Stimulated activated naive CD4-positive, alpha-beta T cell (primary cell): ENCODE data around the gene MIR17HG.
A peak's percentile ranks its signal among the peaks of the same experiment; 100 is the strongest.
"Not testable (repeated sequence)": the region's sequence is repeated elsewhere in the genome, so short reads cannot be mapped to it uniquely, and the experiment has no call there.

Experiments
- DNase-seq, 6 experiments: peaks; one replicate each; lab custom pipeline; 2025; lab: John Stamatoyannopoulos, UW

The MIR17HG gene

DNA sequence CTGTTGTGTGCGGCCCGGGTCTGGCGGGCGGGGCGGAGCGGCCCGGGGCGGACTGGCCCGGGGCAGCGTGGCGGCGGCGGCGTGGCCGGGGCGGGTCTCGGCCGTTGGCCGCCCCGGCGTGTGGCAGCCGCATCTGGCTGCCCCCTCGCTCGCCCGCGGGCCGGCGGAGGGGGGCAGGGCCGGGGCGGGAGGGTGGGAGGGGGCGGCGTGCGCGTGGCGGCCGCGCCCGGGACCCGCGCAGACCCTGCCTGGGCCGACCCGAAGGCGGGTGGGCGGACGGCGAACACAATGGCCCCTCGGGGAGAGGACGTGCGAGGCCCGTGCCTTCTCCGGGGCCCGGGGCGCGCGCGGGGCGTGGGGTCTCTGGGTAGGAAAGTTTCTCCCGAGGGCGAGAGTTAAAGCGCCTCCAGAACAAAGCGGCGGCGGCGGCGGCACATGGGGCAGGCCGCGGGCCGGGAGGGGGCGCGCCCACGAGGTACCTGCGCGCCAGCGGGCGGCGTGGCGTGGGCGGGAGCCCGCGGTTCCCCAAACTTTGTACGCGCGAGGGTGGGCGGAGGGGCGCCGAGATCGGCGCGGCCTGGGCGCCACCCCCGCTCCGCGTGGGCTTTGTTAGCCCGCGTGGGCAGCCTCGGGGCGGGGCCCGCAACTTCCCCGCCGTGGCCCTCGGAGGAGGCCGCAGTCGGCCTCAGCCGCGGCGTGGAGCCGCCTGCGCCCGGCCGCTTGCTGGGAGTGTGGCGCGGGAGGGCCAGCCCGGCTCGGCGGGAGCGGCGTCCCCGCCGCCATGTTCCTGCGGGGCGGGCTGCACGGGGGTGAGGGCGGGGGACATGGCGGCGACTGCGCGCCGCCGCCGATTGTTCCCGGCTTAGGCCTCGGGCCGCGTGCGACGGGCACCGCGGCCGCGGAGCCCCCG lies 764 bp downstream of the MIR17HG start:
- peak; percentile 56 to 86 (median 76) for DNase-seq

DNA sequence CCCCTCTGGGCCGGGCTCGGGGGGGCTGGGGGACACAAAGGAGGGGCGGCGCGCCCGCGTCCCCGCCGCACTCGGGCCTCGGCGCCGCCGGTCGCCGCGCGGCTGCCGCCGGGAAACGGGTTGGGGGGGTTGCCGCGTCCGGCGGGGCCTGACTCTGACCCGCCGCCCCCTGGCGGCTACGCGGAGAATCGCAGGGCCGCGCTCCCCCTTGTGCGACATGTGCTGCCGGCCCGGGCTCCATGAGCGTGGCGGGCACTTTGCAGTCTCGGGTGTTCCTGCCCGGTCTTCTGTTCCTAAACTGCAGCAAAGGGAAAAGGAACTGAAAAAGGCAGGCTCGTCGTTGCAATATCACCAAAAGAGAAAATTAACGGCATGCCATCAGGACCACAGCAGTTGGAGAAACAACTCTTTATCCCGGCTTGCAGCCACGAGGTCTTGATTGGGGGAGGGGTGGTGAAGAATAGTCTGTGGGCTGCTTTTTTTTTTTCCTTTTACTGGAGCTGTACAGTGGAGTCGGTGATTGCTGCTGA lies 1.5 kb downstream of the MIR17HG start:
- DNase-seq, result peak; percentile 77 to 90 (median 84)

DNA sequence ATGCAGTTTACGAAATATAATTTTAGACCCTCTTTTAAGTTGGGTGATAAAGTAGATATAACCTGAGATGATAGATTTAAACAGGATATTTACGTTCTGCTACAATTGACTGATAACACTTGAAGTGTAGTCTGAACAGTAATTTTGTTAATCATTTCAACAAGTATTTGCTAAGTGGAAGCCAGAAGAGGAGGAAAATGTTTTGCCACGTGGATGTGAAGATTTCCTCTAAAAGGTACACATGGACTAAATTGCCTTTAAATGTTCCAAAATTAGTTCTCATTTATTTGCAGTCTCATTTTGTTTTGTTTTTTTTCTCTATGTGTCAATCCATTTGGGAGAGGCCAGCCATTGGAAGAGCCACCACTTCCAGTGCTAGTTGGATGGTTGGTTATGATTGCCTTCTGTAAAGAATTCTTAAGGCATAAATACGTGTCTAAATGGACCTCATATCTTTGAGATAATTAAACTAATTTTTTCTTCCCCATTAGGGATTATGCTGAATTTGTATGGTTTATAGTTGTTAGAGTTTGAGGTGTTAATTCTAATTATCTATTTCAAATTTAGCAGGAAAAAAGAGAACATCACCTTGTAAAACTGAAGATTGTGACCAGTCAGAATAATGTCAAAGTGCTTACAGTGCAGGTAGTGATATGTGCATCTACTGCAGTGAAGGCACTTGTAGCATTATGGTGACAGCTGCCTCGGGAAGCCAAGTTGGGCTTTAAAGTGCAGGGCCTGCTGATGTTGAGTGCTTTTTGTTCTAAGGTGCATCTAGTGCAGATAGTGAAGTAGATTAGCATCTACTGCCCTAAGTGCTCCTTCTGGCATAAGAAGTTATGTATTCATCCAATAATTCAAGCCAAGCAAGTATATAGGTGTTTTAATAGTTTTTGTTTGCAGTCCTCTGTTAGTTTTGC lies 2.8 kb downstream of the MIR17HG start:
- DNase-seq, result no peak

- no peak for DNase-seq
Measured at GRCh38 chr13:91351123-91351522, 3.6 kb downstream of the MIR17HG start.

- no peak for DNase-seq
Measured at GRCh38 chr13:91351980-91352379, 4.5 kb downstream of the MIR17HG start.

DNA sequence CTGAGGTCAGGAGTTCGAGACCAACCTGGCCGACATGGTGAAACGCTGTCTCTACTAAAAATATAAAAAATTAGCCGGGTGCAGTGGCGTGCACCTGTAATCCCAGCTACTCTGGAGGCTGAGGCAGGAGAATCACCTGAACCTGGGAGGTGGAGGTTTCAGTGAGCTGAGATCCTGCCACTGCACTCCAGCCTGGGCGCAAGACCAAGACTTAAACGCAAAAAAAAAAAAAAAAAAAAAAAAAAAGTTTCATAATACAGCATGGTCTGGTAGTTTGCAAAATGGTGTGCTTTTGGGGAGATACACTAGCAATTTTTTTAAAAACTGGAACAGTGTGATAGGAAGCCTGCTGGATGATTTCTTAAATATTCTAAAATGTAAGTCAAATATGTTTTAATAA lies 5.4 kb downstream of the MIR17HG start:
- DNase-seq, result not testable (repeated sequence)

GRCh38 chr13:91353494-91353893 lies 6.0 kb downstream of the MIR17HG start:
- no peak for DNase-seq

DNA sequence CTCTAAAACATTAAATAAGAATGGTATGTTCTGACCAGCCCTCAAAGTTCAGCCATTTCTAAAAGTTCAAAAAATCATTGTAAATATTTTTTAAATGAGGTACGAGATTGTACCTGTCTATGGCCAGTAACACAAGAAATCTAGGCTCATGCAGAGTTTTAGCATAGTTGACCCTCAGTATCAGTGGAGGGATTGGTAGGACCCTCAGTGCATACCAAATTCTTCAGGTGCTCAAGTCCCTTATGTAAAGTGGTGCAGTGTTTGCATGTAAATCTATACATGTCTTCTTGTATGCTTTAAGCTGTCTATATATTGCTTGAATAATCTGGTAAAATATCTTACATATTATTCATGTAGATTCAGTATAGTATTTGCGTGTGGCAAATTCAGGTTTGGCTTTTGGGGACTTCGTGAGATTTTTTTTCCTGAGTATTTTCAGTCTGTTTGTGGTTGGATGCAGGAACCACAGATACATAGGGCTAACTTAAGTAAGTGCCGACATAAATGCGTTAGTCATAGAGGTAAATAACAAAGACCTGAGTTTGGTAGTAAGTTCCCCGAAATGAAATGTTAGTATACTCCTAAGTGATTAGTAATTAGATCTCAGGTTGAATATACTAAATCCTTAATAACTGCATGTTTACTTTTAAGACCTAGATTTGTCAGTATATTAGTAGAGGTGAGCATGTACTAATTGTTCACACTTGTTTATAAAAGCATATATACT lies 7.8 kb downstream of the MIR17HG start:
- DNase-seq, result no peak

DNA sequence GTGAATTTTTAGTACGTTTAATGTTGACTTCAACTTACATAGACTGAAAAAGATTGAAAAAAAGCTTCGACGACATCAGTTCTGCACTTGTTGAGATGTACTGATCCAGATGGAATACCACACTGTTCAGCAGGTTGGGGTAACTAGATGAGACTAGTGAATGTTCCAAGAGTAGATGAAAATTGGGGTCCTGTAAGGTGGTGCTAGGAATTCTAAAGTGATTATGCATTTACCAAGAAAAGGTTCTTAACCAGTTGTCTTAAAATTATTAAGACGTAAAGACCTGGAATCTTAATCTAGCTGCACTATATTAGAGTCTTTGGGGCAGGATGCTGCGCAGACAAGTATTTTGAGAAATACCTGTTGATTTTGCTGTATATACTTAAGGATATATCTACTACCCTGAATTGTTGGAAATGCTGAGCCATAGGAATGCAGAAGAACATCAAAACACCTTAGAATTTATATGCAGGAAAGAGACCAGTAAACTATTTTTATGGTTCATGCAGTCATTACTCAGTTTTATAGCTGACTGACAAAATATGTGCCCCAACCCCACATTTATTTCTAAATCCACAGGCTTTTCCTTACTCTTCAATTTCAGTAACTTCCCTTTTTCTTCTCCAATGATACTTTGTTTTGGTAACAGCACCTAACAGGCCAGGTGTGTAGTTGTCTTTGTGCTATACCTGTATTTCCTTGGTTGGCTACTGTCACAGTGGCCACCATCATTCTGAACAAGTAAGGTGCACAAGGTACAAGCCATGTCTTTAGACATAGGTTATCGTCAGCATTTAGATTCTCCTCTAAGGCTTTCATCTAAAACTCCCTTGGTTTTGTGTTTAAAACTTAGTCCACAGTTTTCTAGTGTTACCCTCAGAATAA lies 8.6 kb downstream of the MIR17HG start:
- DNase-seq, result no peak

DNA sequence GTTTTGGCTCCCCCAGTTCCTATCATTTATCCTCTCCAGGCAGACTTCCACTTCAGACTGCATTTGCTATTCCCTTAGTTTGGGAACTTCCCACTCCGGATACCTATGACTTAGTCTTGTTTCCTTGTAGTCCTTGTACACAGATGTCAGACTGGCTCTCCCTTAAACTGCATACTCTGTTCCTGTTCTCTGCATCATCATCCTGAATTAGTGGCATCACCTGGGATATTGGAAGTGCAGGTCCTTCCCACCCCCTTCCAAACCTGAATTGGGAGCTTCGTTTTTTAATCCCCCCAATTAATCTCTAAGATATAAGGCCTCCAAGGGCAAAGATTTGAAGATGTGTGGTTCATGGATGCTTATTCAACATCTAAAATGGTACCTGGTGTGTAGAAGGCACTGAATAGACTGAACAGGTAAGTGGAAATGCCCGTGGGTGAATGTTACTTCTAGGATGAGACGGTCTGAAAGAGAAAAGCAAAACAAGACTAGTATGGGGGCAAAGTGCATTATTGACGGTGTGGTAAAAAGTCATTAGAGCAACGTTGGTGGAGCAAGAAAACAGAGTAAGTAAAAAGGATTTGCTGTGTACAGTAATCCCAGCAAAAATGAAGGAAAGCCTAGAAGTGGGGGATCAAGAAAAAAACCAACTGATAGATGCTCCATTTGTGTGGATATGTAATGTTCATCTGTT lies 9.6 kb downstream of the MIR17HG start:
- DNase-seq, result no peak

GRCh38 chr13:91357613-91358386 lies 10.3 kb downstream of the MIR17HG start:
- DNase-seq, result no peak

- DNase-seq, result no peak
Measured at GRCh38 chr13:91358387-91358782, 10.9 kb downstream of the MIR17HG start.

- no peak for DNase-seq
Measured at GRCh38 chr13:91359111-91359510, 11.6 kb downstream of the MIR17HG start.

DNA sequence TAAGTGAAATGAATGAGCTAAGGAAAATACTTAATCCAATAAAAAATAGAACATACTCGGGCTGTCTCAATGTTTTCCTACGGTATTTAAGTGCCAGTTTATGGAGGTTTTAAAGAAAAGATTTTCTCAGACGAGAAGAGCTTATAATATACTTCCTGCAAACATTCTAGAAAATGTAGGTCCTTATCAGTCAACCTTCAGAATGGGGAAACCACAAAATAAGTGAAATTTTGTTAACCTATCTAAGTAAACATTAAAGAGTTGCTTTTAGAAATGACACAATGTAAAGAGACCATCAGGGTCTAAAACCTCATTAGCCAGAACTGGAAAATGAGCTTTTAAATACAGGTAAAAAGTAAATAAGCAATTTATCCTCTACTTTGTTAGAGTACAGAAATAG lies 12.1 kb downstream of the MIR17HG start:
- DNase-seq, result no peak

- no peak for DNase-seq
Measured at GRCh38 chr13:91360246-91360751, 12.8 kb downstream of the MIR17HG start.

DNA sequence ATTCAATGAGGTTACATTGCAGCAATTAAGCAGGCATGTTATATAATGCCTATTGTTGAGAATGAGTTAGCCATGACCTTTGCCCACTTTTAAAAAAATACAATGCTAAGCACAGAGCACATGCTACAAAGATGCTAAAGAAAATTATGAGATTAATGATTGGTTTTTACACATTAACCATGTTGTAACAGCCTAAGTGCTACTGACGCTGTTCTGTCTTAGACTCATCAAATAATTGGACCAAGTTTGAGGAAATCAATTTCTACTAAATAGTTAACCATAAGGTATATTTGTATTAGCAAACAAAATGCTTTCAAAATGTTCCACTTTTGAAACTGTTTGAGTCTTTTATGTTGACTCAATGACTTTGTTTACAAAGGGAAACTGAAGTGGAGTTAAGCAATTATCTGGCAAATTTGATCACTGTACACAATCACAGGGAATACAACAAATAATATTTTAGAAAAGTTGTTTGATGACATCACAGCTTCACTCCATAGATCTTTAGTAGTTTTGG lies 14.3 kb downstream of the MIR17HG start:
- DNase-seq, result no peak

DNA sequence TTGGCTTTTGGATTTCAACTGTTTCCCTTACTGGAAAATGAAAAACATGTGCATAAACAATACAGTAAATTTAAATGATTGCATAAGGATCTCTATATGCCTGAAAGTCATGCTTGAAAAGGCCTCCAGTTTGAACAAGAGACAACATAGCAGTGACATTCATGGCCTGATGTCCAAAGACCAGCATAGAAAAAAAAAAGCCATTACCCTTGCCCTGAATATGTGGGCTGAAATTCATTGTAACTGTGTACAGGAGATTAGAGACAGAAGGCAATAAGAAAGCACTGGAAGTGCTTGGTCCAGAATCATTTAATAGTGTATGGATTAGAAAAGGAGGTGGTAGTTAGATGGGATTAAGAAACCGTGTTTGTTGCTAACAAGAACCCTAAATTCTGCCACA lies 15.4 kb downstream of the MIR17HG start:
- DNase-seq, result no peak

GRCh38 chr13:91368101-91368500 lies 20.6 kb downstream of the MIR17HG start:
- DNase-seq, result no peak
